ENCODE results near the gene UBXN2A.

The UBXN2A gene

DNA sequence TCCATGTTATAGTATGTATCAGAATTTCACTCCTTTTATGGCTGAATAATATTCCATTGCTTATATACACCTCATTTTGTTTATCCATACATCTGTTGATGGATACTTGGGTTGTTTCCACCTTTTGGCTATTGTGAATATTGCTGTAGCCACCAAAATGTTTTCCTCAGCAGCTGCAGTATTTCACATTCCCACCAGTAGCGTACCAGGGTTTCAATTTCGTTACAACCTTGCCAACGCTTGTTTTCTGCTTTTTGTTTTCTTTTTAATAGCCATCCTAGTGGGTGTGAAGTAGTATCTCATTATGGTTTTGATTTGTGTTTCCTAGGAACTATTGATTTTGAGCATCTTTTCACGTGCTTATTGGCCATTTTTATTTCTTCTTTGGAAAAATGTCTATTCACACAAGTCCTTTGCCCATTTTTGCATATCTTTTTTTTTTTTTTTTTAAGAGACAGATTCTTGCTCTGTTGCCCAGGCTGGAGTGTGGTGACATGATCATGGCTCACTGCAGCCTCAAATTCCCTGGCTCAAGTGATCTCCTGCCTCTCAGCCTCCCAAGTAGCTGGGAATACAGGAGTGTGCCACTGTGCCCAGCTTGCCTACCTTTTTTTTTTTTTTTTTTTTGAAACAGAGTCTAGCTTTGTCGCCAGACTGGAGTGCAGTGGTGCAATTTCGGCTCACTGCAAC, 14.2 kb downstream of the UBXN2A start:
- Histone ChIP-seq H2AFZ (ENCODE audit: low read length) (no peak overlapping the region), H3K4me3 (ENCODE audit: low read depth, low read length, poor library complexity, severe bottlenecking) (no peak overlapping the region), H3K27ac (ENCODE audit: low read depth, low read length, poor library complexity, severe bottlenecking) (no peak overlapping the region)

GRCh38 chr2:23967846-23968245, 27.6 kb downstream of the UBXN2A start:
- H3K27ac ChIP-seq (ENCODE audit: low read depth, low read length, poor library complexity, severe bottlenecking) = no peak overlapping the region
- H3K4me3 ChIP-seq (ENCODE audit: low read depth, low read length, poor library complexity, severe bottlenecking) = no peak overlapping the region
- peaks cover 13% of the 10 kb centered on the region for H3K36me3 ChIP-seq (ENCODE audit: insufficient read depth, low read length)
- H3K79me2 ChIP-seq (ENCODE audit: insufficient read depth, low read length) = no peaks in the 10 kb centered on the region
- H2AFZ ChIP-seq (ENCODE audit: low read length) = no peak overlapping the region
- no peaks in the 10 kb centered on the region for H3K9me3 ChIP-seq (ENCODE audit: low read length)
- H3F3A ChIP-seq (ENCODE audit: insufficient read depth, low read length) = no peaks in the 10 kb centered on the region
- no peak overlapping the region for H3K9ac ChIP-seq (ENCODE audit: low read length)
- no peaks in the 10 kb centered on the region for H3K4me1 ChIP-seq (ENCODE audit: insufficient read depth, low read length, severe bottlenecking)
- H3K9me2 ChIP-seq (ENCODE audit: low read depth, low read length) = no peaks in the 10 kb centered on the region
- TF ChIP-seq, protein P1, sequence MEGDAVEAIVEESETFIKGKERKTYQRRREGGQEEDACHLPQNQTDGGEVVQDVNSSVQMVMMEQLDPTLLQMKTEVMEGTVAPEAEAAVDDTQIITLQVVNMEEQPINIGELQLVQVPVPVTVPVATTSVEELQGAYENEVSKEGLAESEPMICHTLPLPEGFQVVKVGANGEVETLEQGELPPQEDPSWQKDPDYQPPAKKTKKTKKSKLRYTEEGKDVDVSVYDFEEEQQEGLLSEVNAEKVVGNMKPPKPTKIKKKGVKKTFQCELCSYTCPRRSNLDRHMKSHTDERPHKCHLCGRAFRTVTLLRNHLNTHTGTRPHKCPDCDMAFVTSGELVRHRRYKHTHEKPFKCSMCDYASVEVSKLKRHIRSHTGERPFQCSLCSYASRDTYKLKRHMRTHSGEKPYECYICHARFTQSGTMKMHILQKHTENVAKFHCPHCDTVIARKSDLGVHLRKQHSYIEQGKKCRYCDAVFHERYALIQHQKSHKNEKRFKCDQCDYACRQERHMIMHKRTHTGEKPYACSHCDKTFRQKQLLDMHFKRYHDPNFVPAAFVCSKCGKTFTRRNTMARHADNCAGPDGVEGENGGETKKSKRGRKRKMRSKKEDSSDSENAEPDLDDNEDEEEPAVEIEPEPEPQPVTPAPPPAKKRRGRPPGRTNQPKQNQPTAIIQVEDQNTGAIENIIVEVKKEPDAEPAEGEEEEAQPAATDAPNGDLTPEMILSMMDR (IDR thresholded peaks at IDR 0.05; ENCODE audit: low read length) = no peak
- no peak for TF ChIP-seq EZH2 (IDR thresholded peaks at IDR 0.05; ENCODE audit: borderline replicate concordance, low read length)
- no peaks in the 10 kb centered on the region for H3K27me3 ChIP-seq (ENCODE audit: insufficient read depth, low read length)
- H3K4me2 ChIP-seq (ENCODE audit: low read length) = no peak overlapping the region
- no peaks in the 10 kb centered on the region for H4K20me1 ChIP-seq (ENCODE audit: insufficient read depth, low read length)

More for the DNA sequence above, 14.2 kb downstream of the UBXN2A start:
- TF ChIP-seq EZH2 (IDR thresholded peaks at IDR 0.05; ENCODE audit: borderline replicate concordance, low read length) = no peak
- TF ChIP-seq, protein P1 (IDR thresholded peaks at IDR 0.05; ENCODE audit: low read length) = no peak
- Histone ChIP-seq H3K4me2 (ENCODE audit: low read length) (peak overlapping the region; percentile 24; the same call in 1 of the 2 replicates), H3K27me3 (ENCODE audit: insufficient read depth, low read length) (no peaks in the 10 kb centered on the region), H3K9me2 (ENCODE audit: low read depth, low read length) (no peaks in the 10 kb centered on the region), H3K9ac (ENCODE audit: low read length) (no peak overlapping the region), H3K9me3 (ENCODE audit: low read length) (no peaks in the 10 kb centered on the region), H3F3A (ENCODE audit: insufficient read depth, low read length) (no peaks in the 10 kb centered on the region), H4K20me1 (ENCODE audit: insufficient read depth, low read length) (no peaks in the 10 kb centered on the region), H3K79me2 (ENCODE audit: insufficient read depth, low read length) (peaks cover 26% of the 10 kb centered on the region), H3K4me1 (ENCODE audit: insufficient read depth, low read length, severe bottlenecking) (peaks cover 5% of the 10 kb centered on the region), H3K36me3 (ENCODE audit: insufficient read depth, low read length) (no peaks in the 10 kb centered on the region)

GRCh38 chr2:23976883-23977282, 36.6 kb downstream of the UBXN2A start:
- no peaks in the 10 kb centered on the region for H3K79me2 ChIP-seq (ENCODE audit: insufficient read depth, low read length)
- no peak overlapping the region for H2AFZ ChIP-seq (ENCODE audit: low read length)
- H3K9me2 ChIP-seq (ENCODE audit: low read depth, low read length) = no peaks in the 10 kb centered on the region
- no peak for TF ChIP-seq EZH2 (IDR thresholded peaks at IDR 0.05; ENCODE audit: borderline replicate concordance, low read length)
- TF ChIP-seq, protein P1 (IDR thresholded peaks at IDR 0.05; ENCODE audit: low read length) = no peak
- H3K4me2 ChIP-seq (ENCODE audit: low read length) = no peak overlapping the region
- H3K4me1 ChIP-seq (ENCODE audit: insufficient read depth, low read length, severe bottlenecking) = no peaks in the 10 kb centered on the region
- no peaks in the 10 kb centered on the region for H3F3A ChIP-seq (ENCODE audit: insufficient read depth, low read length)
- H3K27ac ChIP-seq (ENCODE audit: low read depth, low read length, poor library complexity, severe bottlenecking) = no peak overlapping the region
- H4K20me1 ChIP-seq (ENCODE audit: insufficient read depth, low read length) = no peaks in the 10 kb centered on the region
- no peak overlapping the region for H3K9ac ChIP-seq (ENCODE audit: low read length)
- no peaks in the 10 kb centered on the region for H3K27me3 ChIP-seq (ENCODE audit: insufficient read depth, low read length)
- H3K36me3 ChIP-seq (ENCODE audit: insufficient read depth, low read length) = peaks cover 23% of the 10 kb centered on the region
- no peaks in the 10 kb centered on the region for H3K9me3 ChIP-seq (ENCODE audit: low read length)
- H3K4me3 ChIP-seq (ENCODE audit: low read depth, low read length, poor library complexity, severe bottlenecking) = no peak overlapping the region

Data from OCI-LY1 (cell line).